Stimulated activated CD8-positive, alpha-beta memory T cell treated with anti-CD3 and anti-CD28 coated beads, Interleukin-15, amount 100 ng/mL, for 1 hour (primary cell): ENCODE results near the gene ST3GAL4.

Experiments
- DNase-seq: peaks from one replicate; pipeline ENCODE4 v3.0.0-alpha.2; 2020; ENCODE audit warnings: low read depth

ST3GAL4 gene

GRCh38 chr11:126331286-126331685 is 24.2 kb upstream of the ST3GAL4 start:
- no peak for DNase-seq

DNA sequence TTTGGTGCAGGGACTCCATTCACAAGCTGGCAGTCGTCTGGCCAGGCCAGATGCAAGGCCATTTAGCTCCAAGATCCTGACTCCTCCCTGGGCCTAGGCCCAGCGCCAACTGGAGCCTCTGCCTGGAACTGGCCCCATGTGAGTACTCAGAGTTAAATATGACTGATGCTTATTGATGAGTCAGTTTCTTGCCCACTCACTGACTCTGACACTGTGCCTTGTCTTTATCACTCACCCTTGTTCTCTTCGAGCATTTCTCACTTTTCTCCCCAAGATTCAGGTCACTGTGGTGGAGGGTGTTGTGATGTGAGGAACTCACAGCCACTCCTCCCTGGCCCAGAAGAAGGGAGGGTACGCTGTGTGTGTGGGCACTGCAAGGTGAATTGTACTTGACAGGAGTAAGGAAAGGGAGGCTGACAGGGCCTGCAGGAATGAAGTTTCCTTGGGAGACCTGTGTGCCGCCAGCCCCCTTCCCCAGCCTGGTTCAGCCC is 23.2 kb upstream of the ST3GAL4 start:
- DNase-seq: no peak

- DNase-seq: no peak
These were observed 22.3 kb upstream of the ST3GAL4 start for GRCh38 chr11:126333142-126333541.

DNA sequence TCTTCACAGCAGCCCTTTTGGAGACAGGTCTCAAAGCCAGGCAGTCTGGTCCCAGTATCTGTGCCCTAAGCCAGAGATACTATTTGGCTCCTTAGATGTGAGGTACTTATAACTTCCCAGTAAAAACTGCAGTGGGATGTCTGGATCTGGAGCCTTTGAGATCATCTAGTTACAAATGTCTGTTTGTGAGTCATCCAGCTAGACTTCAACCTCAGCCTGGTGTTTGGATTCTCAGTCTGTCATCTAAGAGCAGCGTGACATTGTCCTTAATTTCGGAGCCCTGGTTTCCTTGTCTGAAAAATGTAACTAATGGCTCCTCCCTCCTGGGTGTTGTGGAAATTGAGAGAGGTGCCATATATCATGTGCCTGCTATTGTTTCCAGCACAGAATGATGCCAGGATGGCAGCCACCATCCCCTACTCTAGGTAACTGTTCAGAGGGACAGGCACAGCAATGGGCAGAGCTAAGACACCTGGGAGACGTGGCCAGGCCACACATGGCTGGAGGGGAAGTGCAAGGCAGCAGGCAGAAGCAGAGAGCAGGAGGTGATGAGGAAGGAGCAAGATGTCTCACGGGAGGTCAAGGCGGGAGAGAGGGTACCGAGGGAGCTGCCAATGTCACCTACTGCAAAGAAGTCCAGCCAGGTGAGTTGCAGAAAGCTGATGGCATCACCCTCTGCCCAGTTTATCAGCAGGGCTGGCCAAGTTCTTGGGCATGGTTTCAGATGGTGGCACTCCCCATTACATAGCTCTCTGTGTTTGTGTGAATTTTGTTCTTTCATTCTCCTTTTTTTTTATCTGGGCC is 20.6 kb upstream of the ST3GAL4 start:
- DNase-seq: no peak

- DNase-seq: no peak
These were observed 20.1 kb upstream of the ST3GAL4 start for GRCh38 chr11:126335463-126335760.

DNA sequence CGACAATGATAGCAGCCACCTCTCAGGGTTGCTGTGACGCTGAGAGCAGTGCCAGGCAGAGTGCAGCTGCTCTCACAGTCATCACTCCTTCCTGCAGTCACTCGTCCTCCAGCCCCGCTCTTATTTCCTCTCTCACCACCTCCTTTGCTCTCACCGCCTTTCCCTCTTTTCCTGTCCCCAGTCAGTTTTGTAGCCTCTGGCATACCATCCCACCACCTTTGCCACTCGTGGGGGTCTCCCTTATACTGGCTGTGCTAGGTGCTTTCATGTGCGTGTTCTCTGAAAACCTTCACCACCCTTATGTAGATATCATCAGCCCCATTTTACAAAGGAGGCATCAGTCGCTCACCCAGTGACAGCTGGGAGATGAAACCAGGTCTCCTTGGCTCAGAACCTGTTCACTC is 19.3 kb upstream of the ST3GAL4 start:
- DNase-seq: no peak

- no peak for DNase-seq
These were observed 18.8 kb upstream of the ST3GAL4 start for GRCh38 chr11:126336671-126337101.

GRCh38 chr11:126337126-126337473 is 18.4 kb upstream of the ST3GAL4 start:
- DNase-seq: no peak

DNA sequence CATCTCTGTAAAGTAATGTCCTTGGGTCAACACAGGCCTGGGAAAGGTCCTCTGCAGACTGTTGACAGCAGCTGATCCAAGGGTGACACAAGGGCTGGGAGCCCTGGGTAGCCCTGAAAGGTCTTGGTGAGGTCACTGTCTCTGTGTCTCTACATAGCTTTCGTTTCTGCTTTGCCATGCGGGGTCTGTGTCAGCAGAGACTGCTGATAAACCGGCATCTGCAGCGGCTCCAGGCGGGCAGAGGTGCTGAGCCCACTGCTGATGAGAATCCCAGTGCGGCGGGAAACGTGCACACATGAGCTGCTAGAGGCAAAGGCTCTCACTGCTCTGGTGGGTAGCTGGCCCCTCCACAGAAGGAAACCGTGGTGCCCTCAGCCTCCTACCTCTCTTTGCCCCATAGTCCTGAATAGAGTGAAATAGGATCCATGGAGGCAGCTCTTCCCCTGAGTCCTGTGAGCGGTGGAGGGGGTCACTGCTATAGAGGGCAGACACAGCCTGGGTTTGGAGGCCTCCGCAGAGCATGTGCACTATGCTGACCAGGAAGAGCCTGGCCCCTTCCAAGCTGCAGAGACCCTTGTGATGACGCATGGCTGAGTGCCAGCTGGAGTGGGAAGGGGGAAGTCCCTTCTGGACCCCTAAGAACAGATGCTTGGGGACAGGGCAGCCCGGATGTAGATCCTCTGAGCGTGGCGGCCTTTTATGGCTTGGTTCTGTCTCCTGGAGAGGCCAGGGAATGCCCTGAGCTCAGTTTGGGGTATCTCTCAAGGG is 17.8 kb upstream of the ST3GAL4 start:
- no peak for DNase-seq

DNA sequence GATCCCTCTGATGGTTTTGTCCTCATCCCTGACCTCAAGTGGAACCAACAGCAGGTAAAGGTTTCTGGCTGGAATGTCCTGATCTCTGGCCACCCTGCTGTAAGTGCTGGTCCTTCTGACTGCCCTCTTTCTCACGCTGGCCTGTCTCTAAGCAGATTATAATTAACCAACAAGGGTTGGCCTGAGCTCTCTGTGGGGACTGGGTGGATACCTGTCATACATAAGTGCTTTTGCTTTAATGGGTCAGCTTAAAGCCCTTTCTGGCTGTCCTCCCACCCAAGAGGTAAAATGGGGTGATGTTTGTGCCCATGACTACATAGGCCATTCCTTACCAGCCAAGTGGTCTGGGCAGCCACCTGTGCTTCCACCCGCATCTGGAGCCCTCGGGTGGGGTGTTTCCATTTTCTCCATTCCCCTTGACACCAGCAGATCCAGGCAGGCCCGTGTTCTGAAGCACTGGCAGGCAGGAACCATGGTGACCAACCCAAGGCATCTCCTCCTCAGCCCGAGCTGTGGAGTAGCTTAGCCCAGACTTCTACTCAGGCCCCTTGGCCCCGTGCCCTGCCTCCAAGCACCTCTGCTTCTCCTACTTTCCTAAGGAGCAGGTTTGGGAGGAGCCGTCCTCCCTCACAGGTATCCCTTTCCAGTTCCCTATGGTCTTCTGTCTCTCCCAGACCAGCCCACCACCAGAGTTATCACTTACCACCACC is 17.0 kb upstream of the ST3GAL4 start:
- no peak for DNase-seq

- DNase-seq: no peak
These were observed 16.2 kb upstream of the ST3GAL4 start for GRCh38 chr11:126339073-126339862.

- DNase-seq: no peak
These were observed 15.5 kb upstream of the ST3GAL4 start for GRCh38 chr11:126339863-126340434.

- DNase-seq: no peak
These were observed 14.4 kb upstream of the ST3GAL4 start for GRCh38 chr11:126340960-126341606.

DNA sequence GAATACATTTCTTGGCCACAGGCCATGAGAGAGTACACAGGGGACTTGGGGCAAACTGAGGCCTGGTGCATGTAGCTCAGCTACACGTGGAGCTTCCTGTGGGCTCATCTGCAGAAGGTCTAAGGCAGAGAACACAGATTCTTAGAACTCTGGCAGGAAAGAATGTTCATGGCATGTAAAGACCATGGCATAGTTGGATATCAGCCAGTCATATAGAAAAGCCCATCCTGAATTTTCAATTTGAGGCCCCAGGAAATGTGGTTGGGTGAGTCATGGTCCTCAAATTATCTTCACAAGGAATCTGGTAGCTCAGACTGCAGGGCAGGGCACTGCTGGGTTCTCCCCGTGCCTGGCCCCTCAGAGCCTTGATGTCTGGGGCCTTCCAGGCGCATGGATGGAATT is 13.7 kb upstream of the ST3GAL4 start:
- no peak for DNase-seq

DNA sequence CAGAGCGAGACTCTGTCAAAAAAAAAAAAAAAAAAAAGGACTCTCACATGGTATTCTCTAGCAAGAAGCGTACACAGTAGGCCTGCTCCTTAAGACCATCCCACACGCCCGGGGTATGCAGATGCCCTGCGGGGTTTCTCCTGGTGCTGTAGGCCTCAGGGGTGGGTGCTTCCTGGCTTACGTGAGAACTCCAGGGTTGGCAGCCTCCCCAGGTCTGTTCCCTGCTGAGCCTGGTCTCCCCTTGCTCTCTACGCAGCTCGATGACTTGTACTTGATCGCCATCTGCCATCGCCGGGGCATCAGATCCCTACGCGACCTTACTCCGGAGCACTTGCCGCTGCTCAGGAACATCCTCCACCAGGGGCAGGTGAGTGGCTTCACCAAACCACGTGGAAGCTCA is 12.4 kb upstream of the ST3GAL4 start:
- no peak for DNase-seq

- no peak for DNase-seq
These were observed 11.1 kb upstream of the ST3GAL4 start for GRCh38 chr11:126344141-126345080.

- DNase-seq: no peak
These were observed 10.2 kb upstream of the ST3GAL4 start for GRCh38 chr11:126345283-126345682.

DNA sequence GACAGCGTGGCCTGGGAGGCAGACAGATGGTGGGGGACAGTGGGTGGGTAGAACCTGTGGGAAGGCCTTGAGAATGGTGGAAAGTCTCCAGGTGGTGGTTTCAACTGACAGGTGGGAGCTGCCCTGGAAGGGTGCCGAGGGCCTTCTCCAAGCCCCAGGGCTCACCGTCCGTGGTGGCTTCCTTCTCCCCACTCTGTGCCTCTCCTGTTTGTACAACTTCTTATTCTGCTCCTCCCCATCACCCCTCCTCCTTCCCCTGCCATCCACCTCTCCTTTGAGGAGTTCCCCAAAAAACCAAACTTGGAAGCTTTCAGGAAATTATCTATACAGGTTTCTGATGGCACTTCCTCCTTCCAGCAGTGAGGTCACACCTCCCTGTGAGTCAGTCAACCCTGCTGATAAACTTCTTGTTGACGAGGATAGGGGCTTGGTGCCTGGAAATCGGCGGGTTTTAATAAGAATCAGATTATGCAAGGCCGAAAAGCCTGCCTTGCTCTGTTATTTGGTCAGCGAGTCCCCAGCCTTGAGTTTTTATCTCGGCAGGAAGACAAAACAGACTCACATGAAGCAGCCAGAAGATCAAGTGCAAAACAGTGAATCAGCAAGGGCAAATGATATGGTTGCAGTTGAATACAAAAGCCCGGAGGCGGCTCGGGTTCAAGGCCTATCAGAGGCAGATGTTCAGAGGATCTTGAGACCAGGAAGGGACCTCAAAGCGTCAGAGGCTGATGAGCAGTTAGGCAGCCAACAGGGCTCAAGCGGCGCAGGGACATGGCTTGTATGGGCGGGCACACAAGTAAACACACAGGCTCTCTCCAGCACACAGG is 9.5 kb upstream of the ST3GAL4 start:
- DNase-seq: no peak

- no peak for DNase-seq
These were observed 8.9 kb upstream of the ST3GAL4 start for GRCh38 chr11:126346586-126346940.
